CD4-positive, alpha-beta T cell (primary cell): Measurements from ENCODE around the gene GTF3C2. TPM values are rescaled to one million over a fixed set of nuclear protein-coding genes. Genes with fewer than 3 reads are reported as not detected.

Source experiments
- ATAC-seq: fragments of 200-7000 bp; cut with Tn5 transposase; one replicate; pipeline ENCODE4 v1.10.0; 2022; ENCODE audit warnings: mild to moderate bottlenecking; ENCODE audit not compliant: poor library complexity
- CTCF ChIA-PET: fragments of 350-600 bp; sonication (Branson Sonifier 250); formaldehyde crosslinking; loops from one replicate; lab custom pipeline; 2021; ENCODE audit warnings: antibody characterized with exemption, inconsistent platforms; lab: Charles Lee
- POLR2A ChIA-PET: fragments of 350-600 bp; sonication (Branson Sonifier 250); formaldehyde crosslinking; loops from one replicate; lab custom pipeline; 2021; ENCODE audit warnings: antibody characterized with exemption, inconsistent platforms; lab: Charles Lee
- DNase-seq, 14 experiments: peaks; one replicate each; pipeline ENCODE4 v3.0.0-alpha.2; 2013 to 2020; ENCODE audit warnings: mixed read lengths in 2 of 14
- H3K27ac ChIP-seq, 2 donors: one replicate each; pipeline versions ENCODE4 v1.5.1 to v1.7.0; 2013; ENCODE audit warnings: low read length in 2 of 2, low read depth in 1 of 2, mild to moderate bottlenecking in 1 of 2
- H3K27me3 ChIP-seq, 2 experiments: 1 replicate in 1 of 2; 2 replicates in 1 of 2; pipeline versions ENCODE4 v1.6.1 to v1.7.0; 2013; ENCODE audit warnings: low read length in 2 of 2, control low read depth in 1 of 2, mild to moderate bottlenecking in 1 of 2, moderate library complexity in 1 of 2; ENCODE audit not compliant: insufficient read depth in 2 of 2, control insufficient read depth in 1 of 2
- H3K36me3 ChIP-seq: one replicate; pipeline ENCODE4 v1.6.1; 2013; ENCODE audit warnings: low read length, control low read depth; ENCODE audit not compliant: insufficient read depth
- H3K4me1 ChIP-seq: one replicate; pipeline ENCODE4 v1.6.1; 2013; ENCODE audit warnings: low read length, control low read depth; ENCODE audit not compliant: insufficient read depth
- H3K4me3 ChIP-seq: one replicate; pipeline ENCODE4 v1.5.1; 2013; ENCODE audit warnings: mild to moderate bottlenecking, low read length, moderate library complexity
- H3K9me3 ChIP-seq, 2 experiments: 1 replicate in 1 of 2; 2 replicates in 1 of 2; pipeline versions ENCODE4 v1.6.1 to v1.7.0; 2013; ENCODE audit warnings: low read length in 2 of 2, mild to moderate bottlenecking in 2 of 2, control low read depth in 1 of 2, moderate library complexity in 1 of 2; ENCODE audit not compliant: control insufficient read depth in 1 of 2, insufficient read depth in 1 of 2
- H3K27ac Mint-ChIP-seq: one replicate; pipeline ENCODE4 v1.8.0; 2020; ENCODE audit warnings: mixed read lengths
- H3K27me3 Mint-ChIP-seq: one replicate; pipeline ENCODE4 v1.8.0; 2021; ENCODE audit warnings: mixed read lengths
- H3K36me3 Mint-ChIP-seq: one replicate; pipeline ENCODE4 v1.8.0; 2021; ENCODE audit warnings: low read depth, mixed read lengths
- H3K4me1 Mint-ChIP-seq: one replicate; pipeline ENCODE4 v1.8.0; 2021; ENCODE audit warnings: low read depth, mixed read lengths
- H3K4me3 Mint-ChIP-seq: one replicate; pipeline ENCODE4 v1.8.0; 2020; ENCODE audit warnings: mild to moderate bottlenecking, mixed read lengths
- H3K9me3 Mint-ChIP-seq: one replicate; pipeline ENCODE4 v1.8.0; 2020; ENCODE audit warnings: mixed read lengths
- CTCF ChIP-seq: fragments of 200-600 bp; IDR thresholded peaks from one replicate; pipeline ENCODE4 v1.8.0; 2022; ENCODE audit warnings: antibody characterized with exemption, mild to moderate bottlenecking
- intact Hi-C, 2 experiments: fragments of 100-400 bp; cut with DNase I in 1 of 2; cut with micrococcal nuclease in 1 of 2; formaldehyde crosslinking; loops; one replicate each; pipeline versions ENCODE4 v1.15.1 to v1.9.0; 2023 to 2025; cut with DNase I, micrococcal nuclease
- total RNA-seq, 174 experiments: library from RNA in 2 of 174; stranded (reverse) in 2 of 174; gene quantifications; one replicate each; pipeline ENCODE4 v1.2.3 and lab custom pipeline; 2021 to 2026

The GTF3C2 gene
- total RNA-seq, 2 experiments from 2014 or later: 54.6 to 56.8 TPM

GRCh38 chr2:27377618-27378095 lies 21.1 kb upstream of the GTF3C2 start:
- TF ChIP-seq CTCF: no peak
- H3K4me1 Mint-ChIP-seq: peaks cover 37% of the 10 kb centered on the region
- POLR2A ChIA-PET: interaction anchor here (1.5 kb wide), 1 partner anchor 21 kb away, joined by 4 read pairs; no protein-coding TSS in a partner anchor
- Histone ChIP-seq H3K36me3 (peaks cover 65% of the 10 kb centered on the region), H3K9me3 (no peaks in the 10 kb centered on the region), H3K4me1 (peaks cover 27% of the 10 kb centered on the region), H3K27me3 (no peaks in the 10 kb centered on the region), H3K27ac (no peak overlapping the region), H3K4me3 (no peak overlapping the region)
- peak overlapping the region; percentile 67 for H3K4me3 Mint-ChIP-seq
- no peak for ATAC-seq
- intact Hi-C loops: loop anchor here in 1 of 2 experiments (5.0 kb wide), 1 partner anchor 240 kb away; the partner anchor contains the start of gene PRR30
- H3K27ac Mint-ChIP-seq: peak overlapping the region; percentile 33
- H3K9me3 Mint-ChIP-seq: no peaks in the 10 kb centered on the region
- H3K36me3 Mint-ChIP-seq: peaks cover 82% of the 10 kb centered on the region
- DNase-seq: peak in 1 of 14 experiments; percentile 35
- H3K27me3 Mint-ChIP-seq: no peaks in the 10 kb centered on the region
- CTCF ChIA-PET: no interaction called here

- peaks cover 61% of the 10 kb centered on the region for H3K36me3 ChIP-seq
- H3K27ac Mint-ChIP-seq: peak overlapping the region; percentile 33
- peaks cover 83% of the 10 kb centered on the region for H3K36me3 Mint-ChIP-seq
Measured at GRCh38 chr2:27376866-27377617, 20.5 kb upstream of the GTF3C2 start.

More at GRCh38 chr2:27376866-27377617, 20.5 kb upstream of the GTF3C2 start:
- ATAC-seq (no peak), DNase-seq (no peak)
- intact Hi-C loops: loop anchor here in 1 of 2 experiments (5.0 kb wide), 1 partner anchor 240 kb away; the partner anchor contains the start of gene PRR30
- Histone ChIP-seq H3K9me3 (no peaks in the 10 kb centered on the region), H3K27me3 (no peaks in the 10 kb centered on the region), H3K4me1 (peaks cover 33% of the 10 kb centered on the region), H3K27ac (no peak overlapping the region), H3K4me3 (no peak overlapping the region)
- Mint-ChIP-seq H3K4me3 (peak overlapping the region; percentile 67), H3K4me1 (peaks cover 42% of the 10 kb centered on the region), H3K9me3 (no peaks in the 10 kb centered on the region), H3K27me3 (no peaks in the 10 kb centered on the region)
- no peak for TF ChIP-seq CTCF
- CTCF ChIA-PET: no interaction called here
- POLR2A ChIA-PET: interaction anchor here (1.5 kb wide), 1 partner anchor 20 kb away, joined by 4 read pairs; no protein-coding TSS in a partner anchor
